ENCODE measurements around the gene CYP2D6. TPM values are rescaled to one million over a fixed set of nuclear protein-coding genes. Genes with fewer than 3 reads are reported as not detected.
"Not testable (repeated sequence)": the region's sequence is repeated elsewhere in the genome, so short reads cannot be mapped to it uniquely, and the experiment has no call there.

The CYP2D6 gene
- total RNA-seq, 1 donor from 2014 or later: not detected

GRCh38 chr22:42140153-42140552 is 9.5 kb upstream of the CYP2D6 start:
- intact Hi-C loops (cut with micrococcal nuclease); DNase-seq: not testable (repeated sequence)

GRCh38 chr22:42139508-42139907 is 8.9 kb upstream of the CYP2D6 start:
- DNase-seq; intact Hi-C loops (cut with micrococcal nuclease); ATAC-seq: not testable (repeated sequence)

More at GRCh38 chr22:42140153-42140552, 9.5 kb upstream of the CYP2D6 start:
- not testable (repeated sequence) for ATAC-seq

GRCh38 chr22:42138972-42139371 is 8.4 kb upstream of the CYP2D6 start:
- ATAC-seq (no peak), DNase-seq (no peak)
- intact Hi-C loops (cut with micrococcal nuclease): no loop called here

GRCh38 chr22:42138122-42138770 is 7.6 kb upstream of the CYP2D6 start:
- intact Hi-C loops (cut with micrococcal nuclease): no loop called here
- no peak for ATAC-seq

GRCh38 chr22:42135688-42136087 is 5.1 kb upstream of the CYP2D6 start:
- DNase-seq; intact Hi-C loops (cut with micrococcal nuclease); ATAC-seq: not testable (repeated sequence)

More at GRCh38 chr22:42138122-42138770, 7.6 kb upstream of the CYP2D6 start:
- no peak for DNase-seq

- ATAC-seq: no peak
- intact Hi-C loops (cut with micrococcal nuclease): no loop called here
- no peak for DNase-seq
Observed at GRCh38 chr22:42134100-42135020, 3.8 kb upstream of the CYP2D6 start.

- DNase-seq (no peak), ATAC-seq (no peak)
- intact Hi-C loops (cut with micrococcal nuclease): no loop called here
Observed at GRCh38 chr22:42132457-42132856, 1.8 kb upstream of the CYP2D6 start.

- intact Hi-C loops (cut with micrococcal nuclease): no loop called here
- ATAC-seq: no peak
- DNase-seq: no peak
Observed at GRCh38 chr22:42131562-42131961, 952 bp upstream of the CYP2D6 start.

GRCh38 chr22:42130182-42130581 is 428 bp downstream of the CYP2D6 start:
- DNase-seq; ATAC-seq; intact Hi-C loops (cut with micrococcal nuclease): not testable (repeated sequence)

- peak; percentile 11 for ATAC-seq
- intact Hi-C loops (cut with micrococcal nuclease); DNase-seq: not testable (repeated sequence)
Observed at GRCh38 chr22:42128776-42129694, 1.6 kb downstream of the CYP2D6 start.

- ATAC-seq; DNase-seq; intact Hi-C loops (cut with micrococcal nuclease): not testable (repeated sequence)
Observed at GRCh38 chr22:42128007-42128406, 2.6 kb downstream of the CYP2D6 start.

GRCh38 chr22:42127606-42128005 is 3.0 kb downstream of the CYP2D6 start:
- no peak for ATAC-seq
- DNase-seq: no peak
- intact Hi-C loops (cut with micrococcal nuclease): no loop called here

GRCh38 chr22:42123529-42123928 is 7.1 kb downstream of the CYP2D6 start:
- ATAC-seq; DNase-seq; intact Hi-C loops (cut with micrococcal nuclease): not testable (repeated sequence)

- intact Hi-C loops (cut with micrococcal nuclease); ATAC-seq; DNase-seq: not testable (repeated sequence)
Observed at GRCh38 chr22:42120231-42121021, 10.2 kb downstream of the CYP2D6 start.

GRCh38 chr22:42116848-42117424 is 13.7 kb downstream of the CYP2D6 start:
- intact Hi-C loops (cut with micrococcal nuclease): no loop called here
- DNase-seq: no peak

GRCh38 chr22:42115420-42115830 is 15.2 kb downstream of the CYP2D6 start:
- DNase-seq; ATAC-seq; intact Hi-C loops (cut with micrococcal nuclease): not testable (repeated sequence)

More at GRCh38 chr22:42116848-42117424, 13.7 kb downstream of the CYP2D6 start:
- no peak for ATAC-seq

GRCh38 chr22:42114721-42115120 is 15.9 kb downstream of the CYP2D6 start:
- no peak for DNase-seq
- intact Hi-C loops (cut with micrococcal nuclease): no loop called here
- no peak for ATAC-seq

- ATAC-seq; DNase-seq; intact Hi-C loops (cut with micrococcal nuclease): not testable (repeated sequence)
Observed at GRCh38 chr22:42112793-42113192, 17.8 kb downstream of the CYP2D6 start.

Measured in left ventricle myocardium superior (tissue), 1 donor.